Progenitor cell of endocrine pancreas (in vitro differentiated cells): ENCODE results near the gene SCFD2. TPM values are rescaled to one million over a fixed set of nuclear protein-coding genes. Genes with fewer than 3 reads are reported as not detected.
"Not testable (repeated sequence)": the region's sequence is repeated elsewhere in the genome, so short reads cannot be mapped to it uniquely, and the experiment has no call there.

Experiments used
- DNase-seq: peaks from one replicate; pipeline ENCODE4 v3.0.0; 2021; ENCODE audit warnings: low spot score; ENCODE audit not compliant: unreplicated experiment
- H3K27ac Mint-ChIP-seq: 2 replicates; pipeline ENCODE4 v1.8.0; 2021; ENCODE audit warnings: mild to moderate bottlenecking, moderate library complexity, mixed read lengths
- H3K27me3 Mint-ChIP-seq: 2 replicates; pipeline ENCODE4 v1.8.0; 2021; ENCODE audit warnings: mixed read lengths
- H3K36me3 Mint-ChIP-seq: 2 replicates; pipeline ENCODE4 v1.8.0; 2022; ENCODE audit warnings: mixed read lengths; ENCODE audit not compliant: insufficient read depth
- H3K4me1 Mint-ChIP-seq: 2 replicates; pipeline ENCODE4 v1.8.0; 2021; ENCODE audit warnings: low read depth, mixed read lengths
- H3K4me3 Mint-ChIP-seq: 2 replicates; pipeline ENCODE4 v1.8.0; 2021; ENCODE audit warnings: low read depth, mild to moderate bottlenecking, moderate library complexity, mixed read lengths
- H3K9me3 Mint-ChIP-seq: 2 replicates; pipeline ENCODE4 v1.8.0; 2021; ENCODE audit warnings: low read depth, mixed read lengths
- CTCF ChIP-seq: fragments of 200-600 bp; sonication (generic); IDR thresholded peaks from one replicate; pipeline ENCODE4 v1.5.0; 2021; ENCODE audit warnings: antibody characterized with exemption, mild to moderate bottlenecking; ENCODE audit not compliant: unreplicated experiment
- long read RNA-seq: library from polyadenylated mRNA; unstranded; transcript quantifications from one replicate; pipeline ENCODE4 v2.0.0, GENCODE V29; 2020
- total RNA-seq: library from RNA; stranded (reverse); gene quantifications from 2 replicates; pipeline ENCODE4 v1.2.1, GENCODE V29; 2021

Gene SCFD2
- 11.8 and 12.5 TPM in 2 replicates for total RNA-seq
- long read RNA-seq, partial matches to known transcripts = 3 of 14 reads
- long read RNA-seq, other reads (novel, unspliced or antisense) = 10 of 14 reads

GRCh38 chr4:53365486-53366300 lies at the start of gene SCFD2:
SCFD2 (minus strand) TSS chr4:53366061.
- TF ChIP-seq CTCF = no peak
- peak; percentile 91 for DNase-seq
- no peaks in the 10 kb centered on the region for H3K9me3 Mint-ChIP-seq
- H3K27ac Mint-ChIP-seq = peak within 1 kb of the TSS; percentile 89
- peaks cover 28% of the 10 kb centered on the region for H3K27me3 Mint-ChIP-seq
- no peaks in the 10 kb centered on the region for H3K36me3 Mint-ChIP-seq
- H3K4me1 Mint-ChIP-seq = peaks cover 16% of the 10 kb centered on the region
- H3K4me3 Mint-ChIP-seq = peak within 1 kb of the TSS; percentile 89

- Mint-ChIP-seq H3K9me3 (peaks cover 20% of the 10 kb centered on the region), H3K36me3 (peaks cover 46% of the 10 kb centered on the region)
- H3K27me3 Mint-ChIP-seq, DNase-seq, H3K4me1 Mint-ChIP-seq, H3K4me3 Mint-ChIP-seq, H3K27ac Mint-ChIP-seq: not testable (repeated sequence)
Observed at GRCh38 chr4:53409479-53409878, 43.6 kb upstream of the SCFD2 start.

GRCh38 chr4:53380221-53380620 lies 14.4 kb upstream of the SCFD2 start:
- no peak for TF ChIP-seq CTCF
- Mint-ChIP-seq H3K9me3 (no peaks in the 10 kb centered on the region), H3K36me3 (peaks cover 6% of the 10 kb centered on the region), H3K27me3 (no peaks in the 10 kb centered on the region), H3K4me1 (peaks cover 21% of the 10 kb centered on the region), H3K4me3 (no peak overlapping the region), H3K27ac (no peak overlapping the region)
- DNase-seq = no peak

GRCh38 chr4:53378171-53378482 lies 12.3 kb upstream of the SCFD2 start:
- H3K27ac Mint-ChIP-seq = peak overlapping the region; percentile 99
- no peaks in the 10 kb centered on the region for H3K9me3 Mint-ChIP-seq
- TF ChIP-seq CTCF = no peak
- H3K27me3 Mint-ChIP-seq = peaks cover 1% of the 10 kb centered on the region
- no peak for DNase-seq
- peaks cover 1% of the 10 kb centered on the region for H3K36me3 Mint-ChIP-seq
- peaks cover 21% of the 10 kb centered on the region for H3K4me1 Mint-ChIP-seq
- peak overlapping the region; percentile 100 for H3K4me3 Mint-ChIP-seq

GRCh38 chr4:53377319-53378170 lies 11.7 kb upstream of the SCFD2 start, which contains the start of gene FIP1L1:
FIP1L1 (plus strand) TSS chr4:53377641; CDS start chr4:53377839, 198 bp downstream.
- peaks cover 3% of the 10 kb centered on the region for H3K27me3 Mint-ChIP-seq
- H3K36me3 Mint-ChIP-seq = peaks cover 1% of the 10 kb centered on the region
- peak; percentile 92 for DNase-seq
- H3K4me3 Mint-ChIP-seq = peak within 1 kb of the TSS; percentile 100
- H3K27ac Mint-ChIP-seq = peak within 1 kb of the TSS; percentile 99
- no peaks in the 10 kb centered on the region for H3K9me3 Mint-ChIP-seq
- TF ChIP-seq CTCF = no peak
- peaks cover 21% of the 10 kb centered on the region for H3K4me1 Mint-ChIP-seq
